Activated B cell treated with CpG ODN at 0.5 μM for 24 hours (primary cell): ENCODE data around the gene PADI6. TPM values are rescaled to one million over a fixed set of nuclear protein-coding genes. Genes with fewer than 3 reads are reported as not detected.

Experiments used
- ATAC-seq: fragments of 200-7000 bp; cut with Tn5 transposase; one replicate; pipeline ENCODE4 v1.10.0; 2021; ENCODE audit warnings: low read depth, mild to moderate bottlenecking, moderate library complexity
- CTCF ChIA-PET: fragments of 350-600 bp; sonication (Branson Sonifier 250); formaldehyde crosslinking; loops from one replicate; lab custom pipeline; 2021; ENCODE audit warnings: antibody characterized with exemption; lab: Charles Lee
- POLR2A ChIA-PET: fragments of 350-600 bp; sonication (Branson Sonifier 250); formaldehyde crosslinking; loops from one replicate; lab custom pipeline; 2021; ENCODE audit warnings: antibody characterized with exemption; lab: Charles Lee
- DNase-seq: peaks from one replicate; pipeline ENCODE4 v3.0.0; 2022
- H3K27ac Mint-ChIP-seq: one replicate; pipeline ENCODE4 v1.8.0; 2020; ENCODE audit warnings: mixed read lengths
- H3K27me3 Mint-ChIP-seq: one replicate; pipeline ENCODE4 v1.8.0; 2021; ENCODE audit warnings: mixed read lengths
- H3K36me3 Mint-ChIP-seq: one replicate; pipeline ENCODE4 v1.8.0; 2021; ENCODE audit warnings: low read depth, mixed read lengths
- H3K4me1 Mint-ChIP-seq: one replicate; pipeline ENCODE4 v1.8.0; 2021; ENCODE audit warnings: mixed read lengths
- H3K4me3 Mint-ChIP-seq: one replicate; pipeline ENCODE4 v1.8.0; 2020; ENCODE audit warnings: mild to moderate bottlenecking, mixed read lengths
- H3K9me3 Mint-ChIP-seq: one replicate; pipeline ENCODE4 v1.8.0; 2020; ENCODE audit warnings: mixed read lengths
- intact Hi-C: fragments of 100-400 bp; cut with micrococcal nuclease; formaldehyde crosslinking; loops from one replicate; pipeline ENCODE4 v1.15.1; 2024
- total RNA-seq: library from RNA; stranded (reverse); gene quantifications from 2 replicates; pipeline ENCODE4 v1.2.3, GENCODE V29; 2022
- TF ChIP-seq, protein P1 (sequence below): fragments of 200-600 bp; IDR thresholded peaks from one replicate; pipeline ENCODE4 v1.8.0; 2022; ENCODE audit warnings: antibody characterized with exemption, mild to moderate bottlenecking

The PADI6 gene
- total RNA-seq: not detected in 2 replicates

DNA sequence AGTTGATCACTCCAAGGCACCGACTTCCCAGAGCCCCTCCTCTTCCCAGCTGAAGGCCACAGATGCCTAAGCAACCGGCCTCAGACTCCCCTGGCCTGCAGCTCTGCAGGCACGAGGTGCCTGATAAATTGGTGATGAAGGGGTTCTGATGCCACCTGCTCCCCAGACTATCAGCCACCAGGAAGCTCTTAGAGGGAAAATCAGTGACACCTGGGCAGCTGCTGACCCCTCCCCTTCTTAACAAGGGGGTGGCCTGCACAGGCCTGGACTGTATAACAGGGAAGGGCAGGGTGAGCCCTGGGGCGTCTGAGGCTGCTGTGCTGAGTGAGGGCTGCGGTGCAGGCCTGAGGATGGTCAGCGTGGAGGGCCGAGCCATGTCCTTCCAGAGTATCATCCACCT is at the start of gene PADI6:
TSS of gene PADI6 (plus strand) at position 301 of the 400 bp plus-strand sequence. CDS start at position 351, 50 bp downstream.
- TF ChIP-seq, protein P1, sequence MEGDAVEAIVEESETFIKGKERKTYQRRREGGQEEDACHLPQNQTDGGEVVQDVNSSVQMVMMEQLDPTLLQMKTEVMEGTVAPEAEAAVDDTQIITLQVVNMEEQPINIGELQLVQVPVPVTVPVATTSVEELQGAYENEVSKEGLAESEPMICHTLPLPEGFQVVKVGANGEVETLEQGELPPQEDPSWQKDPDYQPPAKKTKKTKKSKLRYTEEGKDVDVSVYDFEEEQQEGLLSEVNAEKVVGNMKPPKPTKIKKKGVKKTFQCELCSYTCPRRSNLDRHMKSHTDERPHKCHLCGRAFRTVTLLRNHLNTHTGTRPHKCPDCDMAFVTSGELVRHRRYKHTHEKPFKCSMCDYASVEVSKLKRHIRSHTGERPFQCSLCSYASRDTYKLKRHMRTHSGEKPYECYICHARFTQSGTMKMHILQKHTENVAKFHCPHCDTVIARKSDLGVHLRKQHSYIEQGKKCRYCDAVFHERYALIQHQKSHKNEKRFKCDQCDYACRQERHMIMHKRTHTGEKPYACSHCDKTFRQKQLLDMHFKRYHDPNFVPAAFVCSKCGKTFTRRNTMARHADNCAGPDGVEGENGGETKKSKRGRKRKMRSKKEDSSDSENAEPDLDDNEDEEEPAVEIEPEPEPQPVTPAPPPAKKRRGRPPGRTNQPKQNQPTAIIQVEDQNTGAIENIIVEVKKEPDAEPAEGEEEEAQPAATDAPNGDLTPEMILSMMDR: no peak
- ATAC-seq: no peak
- no peak for DNase-seq
- Mint-ChIP-seq H3K4me3 (no peak within 1 kb of the TSS), H3K27ac (no peak within 1 kb of the TSS), H3K9me3 (no peaks in the 10 kb centered on the region), H3K27me3 (peaks cover 2% of the 10 kb centered on the region), H3K4me1 (no peaks in the 10 kb centered on the region), H3K36me3 (no peaks in the 10 kb centered on the region)
- CTCF ChIA-PET: no interaction called here
- POLR2A ChIA-PET: no interaction called here
- intact Hi-C loops: no loop called here

GRCh38 chr1:17328855-17329254 is 43.1 kb upstream of the PADI6 start:
- no peak overlapping the region for H3K4me3 Mint-ChIP-seq
- H3K27me3 Mint-ChIP-seq: peaks cover 19% of the 10 kb centered on the region
- DNase-seq (no peak), ATAC-seq (no peak)
- intact Hi-C loops: no loop called here
- ChIA-PET CTCF (no interaction called here), POLR2A (no interaction called here)
- peaks cover 4% of the 10 kb centered on the region for H3K9me3 Mint-ChIP-seq
- no peaks in the 10 kb centered on the region for H3K4me1 Mint-ChIP-seq
- H3K27ac Mint-ChIP-seq: no peak overlapping the region
- H3K36me3 Mint-ChIP-seq: no peaks in the 10 kb centered on the region
- TF ChIP-seq, protein P1: no peak

DNA sequence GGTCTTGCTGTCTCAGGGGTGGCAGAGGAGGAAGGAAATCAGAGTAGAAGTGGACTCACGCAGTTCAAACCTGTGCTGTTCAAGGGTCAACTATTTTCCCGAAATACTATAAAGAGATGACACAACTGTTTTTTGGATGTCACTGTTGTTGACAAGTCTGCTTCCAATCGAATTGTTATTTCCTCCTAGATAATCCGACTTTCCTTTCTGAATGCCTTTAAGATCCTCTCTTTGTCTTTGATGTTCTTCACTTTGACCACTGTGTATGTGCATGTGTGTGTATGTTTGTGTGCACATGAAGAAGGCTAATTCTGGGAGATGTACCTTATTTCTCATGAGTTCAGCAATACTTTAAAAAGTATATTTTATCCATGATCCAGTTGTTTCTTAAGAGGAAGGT is 42.4 kb upstream of the PADI6 start:
- no peaks in the 10 kb centered on the region for H3K4me1 Mint-ChIP-seq
- H3K4me3 Mint-ChIP-seq: no peak overlapping the region
- intact Hi-C loops: no loop called here
- no peak overlapping the region for H3K27ac Mint-ChIP-seq
- peaks cover 19% of the 10 kb centered on the region for H3K27me3 Mint-ChIP-seq
- DNase-seq (no peak), ATAC-seq (no peak)
- CTCF ChIA-PET: no interaction called here
- POLR2A ChIA-PET: no interaction called here
- peaks cover 3% of the 10 kb centered on the region for H3K9me3 Mint-ChIP-seq
- TF ChIP-seq, protein P1: no peak
- H3K36me3 Mint-ChIP-seq: no peaks in the 10 kb centered on the region

DNA sequence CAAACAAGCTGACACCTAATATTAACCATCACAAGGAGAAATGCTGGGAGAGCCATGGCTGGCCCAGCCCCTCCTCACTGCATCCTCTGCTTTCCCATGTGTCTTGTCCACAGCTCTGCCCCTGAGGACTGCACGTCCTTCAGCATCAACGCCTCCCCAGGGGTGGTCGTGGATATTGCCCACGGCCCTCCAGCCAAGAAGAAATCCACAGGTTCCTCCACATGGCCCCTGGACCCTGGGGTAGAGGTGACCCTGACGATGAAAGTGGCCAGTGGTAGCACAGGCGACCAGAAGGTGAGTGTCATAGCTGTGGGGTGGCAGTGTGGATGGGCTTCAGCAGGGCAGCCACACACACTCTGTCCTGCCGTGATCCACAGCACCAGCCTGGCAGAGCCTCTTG is 41.1 kb upstream of the PADI6 start:
- no peak for ATAC-seq
- CTCF ChIA-PET: no interaction called here
- intact Hi-C loops: no loop called here
- POLR2A ChIA-PET: no interaction called here
- Mint-ChIP-seq H3K9me3 (no peaks in the 10 kb centered on the region), H3K4me3 (no peak overlapping the region), H3K27me3 (peaks cover 24% of the 10 kb centered on the region), H3K36me3 (no peaks in the 10 kb centered on the region), H3K27ac (no peak overlapping the region), H3K4me1 (no peaks in the 10 kb centered on the region)
- TF ChIP-seq, protein P1: no peak
- DNase-seq: no peak

- DNase-seq: no peak
- POLR2A ChIA-PET: no interaction called here
- H3K9me3 Mint-ChIP-seq: no peaks in the 10 kb centered on the region
- TF ChIP-seq, protein P1: no peak
- ATAC-seq: no peak
- H3K4me3 Mint-ChIP-seq: no peak overlapping the region
- H3K4me1 Mint-ChIP-seq: no peaks in the 10 kb centered on the region
- H3K27me3 Mint-ChIP-seq: peaks cover 29% of the 10 kb centered on the region
- no peaks in the 10 kb centered on the region for H3K36me3 Mint-ChIP-seq
- CTCF ChIA-PET: no interaction called here
- intact Hi-C loops: no loop called here
- H3K27ac Mint-ChIP-seq: no peak overlapping the region
These were observed 38.9 kb upstream of the PADI6 start for GRCh38 chr1:17333081-17333480.
